A549 (cell line): Measurements from ENCODE around the gene MMP24. TPM values are rescaled to one million over a fixed set of nuclear protein-coding genes. Genes with fewer than 3 reads are reported as not detected.
"Not testable (repeated sequence)": the region's sequence is repeated elsewhere in the genome, so short reads cannot be mapped to it uniquely, and the experiment has no call there.

ENCODE experiments used
- ATAC-seq, 2 experiments: fragments of 200-7000 bp in 1 of 2; fragments of >200 bp in 1 of 2; cut with Nextera tagmentation in 1 of 2; cut with Tn5 transposase in 1 of 2; 3 replicates each; pipeline versions ENCODE4 v1.8.0 to v1.9.1; 2018 to 2020; ENCODE audit warnings: mild to moderate bottlenecking in 1 of 2, moderate library complexity in 1 of 2
- CTCF ChIA-PET: fragments of 300-600 bp; sonication (Branson Sonifier 250); formaldehyde crosslinking; extraction: SDS; loops from one replicate; lab custom pipeline; 2021; ENCODE audit warnings: antibody characterized with exemption, inconsistent platforms; lab: Yijun Ruan, JAX
- POLR2A ChIA-PET: fragments of 350-600 bp; formaldehyde crosslinking; extraction: SDS; loops from one replicate; lab custom pipeline; 2021; ENCODE audit warnings: antibody characterized with exemption, inconsistent platforms; lab: Yijun Ruan, JAX
- DNase-seq, 2 experiments: peaks; one replicate each; pipeline versions ENCODE4 v3.0.0 to v3.0.0-alpha.2; 2011 to 2016; ENCODE audit warnings: low read depth in 1 of 2, low spot score in 1 of 2
- FAIRE-seq: peaks from 2 replicates; lab custom pipeline; 2011; peaks lifted over from hg19 to GRCh38; lab: Jason Lieb, UNC
- H3K27ac ChIP-seq, 2 experiments: fragments of >200 bp; sonication (Bioruptor Twin); formaldehyde crosslinking; 3 replicates each; pipeline ENCODE4 v1.5.1; 2016 to 2017
- H3K4me1 ChIP-seq: fragments of >200 bp; sonication (Bioruptor Twin); formaldehyde crosslinking; 3 replicates; pipeline ENCODE4 v1.6.1; 2016
- H3K4me2 ChIP-seq: fragments of >200 bp; sonication (Bioruptor Twin); formaldehyde crosslinking; 3 replicates; pipeline ENCODE4 v1.6.1; 2016
- H3K4me3 ChIP-seq: fragments of >200 bp; sonication (Bioruptor Twin); formaldehyde crosslinking; 3 replicates; pipeline ENCODE4 v1.5.1; 2016
- H3K9me3 ChIP-seq: fragments of >200 bp; sonication (Bioruptor Twin); formaldehyde crosslinking; 3 replicates; pipeline ENCODE4 v1.6.1; 2016
- CBX8 ChIP-seq: fragments of 200-600 bp; sonication (generic); IDR thresholded peaks from 2 replicates; pipeline ENCODE4 v1.6.1; 2016
- CEBPB ChIP-seq, 2 experiments: fragments of >200 bp in 1 of 2; sonication (Bioruptor Twin) in 1 of 2; formaldehyde crosslinking in 1 of 2; IDR thresholded peaks; 2 replicates each; pipeline ENCODE4 v1.6.1; 2012 to 2016
- EP300 ChIP-seq, 2 experiments: fragments of >200 bp; sonication (Bioruptor Twin); formaldehyde crosslinking; IDR thresholded peaks; 2 replicates in 1 of 2; 3 replicates in 1 of 2; pipeline ENCODE4 v1.6.1; 2016 to 2017
- ESRRA ChIP-seq: fragments of 150-350 bp; IDR thresholded peaks from 2 replicates; pipeline ENCODE4 v1.6.1; 2014; ENCODE audit warnings: mild to moderate bottlenecking, low read length, borderline replicate concordance
- FOSL2 ChIP-seq, 2 experiments: fragments of 450-650 bp in 1 of 2; fragments of >200 bp in 1 of 2; sonication (Bioruptor Twin) in 1 of 2; formaldehyde crosslinking; IDR thresholded peaks; 2 replicates each; pipeline versions ENCODE4 v1.5.0 to v1.6.1; 2016 to 2020; ENCODE audit warnings: mild to moderate bottlenecking in 1 of 2, moderate library complexity in 1 of 2
- FOXS1 ChIP-seq: fragments of 250-450 bp; sonication (Bioruptor Pico); IDR thresholded peaks from 2 replicates; pipeline ENCODE4 v1.5.0; 2020; ENCODE audit warnings: mild to moderate bottlenecking, moderate library complexity
- HEYL ChIP-seq: fragments of 250-450 bp; sonication (Bioruptor Pico); IDR thresholded peaks from 2 replicates; pipeline ENCODE4 v1.8.0; 2021; ENCODE audit warnings: mild to moderate bottlenecking, moderate library complexity
- HOXB13 ChIP-seq: fragments of 250-450 bp; sonication (Bioruptor Pico); IDR thresholded peaks from 2 replicates; pipeline ENCODE4 v1.5.0; 2020; ENCODE audit warnings: low read depth, mild to moderate bottlenecking, moderate library complexity
- JUNB ChIP-seq: fragments of >200 bp; sonication (Bioruptor Twin); formaldehyde crosslinking; IDR thresholded peaks from 2 replicates; pipeline ENCODE4 v1.6.1; 2016
- KDM1A ChIP-seq: fragments of 200-600 bp; sonication (generic); IDR thresholded peaks from 2 replicates; pipeline ENCODE4 v1.6.1; 2016; ENCODE audit warnings: low read depth, mild to moderate bottlenecking
- KDM5A ChIP-seq: fragments of 200-600 bp; sonication (generic); IDR thresholded peaks from 2 replicates; pipeline ENCODE4 v1.6.1; 2016; ENCODE audit warnings: antibody characterized with exemption, mild to moderate bottlenecking
- MAFK ChIP-seq: fragments of 450-650 bp; IDR thresholded peaks from 2 replicates; pipeline ENCODE4 v1.6.1; 2014; ENCODE audit not compliant: partially characterized antibody
- NFE2L2 ChIP-seq: fragments of 150-350 bp; conservative IDR thresholded peaks from 2 replicates; pipeline ENCODE4 v1.6.1; 2014; ENCODE audit warnings: low read length
- NPAS2 ChIP-seq: fragments of 250-450 bp; sonication (Bioruptor Pico); IDR thresholded peaks from 2 replicates; pipeline ENCODE4 v1.8.0; 2022; ENCODE audit warnings: mild to moderate bottlenecking, moderate library complexity, borderline replicate concordance
- NR3C1 ChIP-seq: fragments of >200 bp; sonication (Bioruptor Twin); formaldehyde crosslinking; IDR thresholded peaks from 3 replicates; pipeline ENCODE4 v1.6.1; 2017
- POLR2AphosphoS2 ChIP-seq: conservative IDR thresholded peaks from 2 replicates; pipeline ENCODE4 v1.6.1; 2012; ENCODE audit warnings: low read length, improper control_type of control experiment, inconsistent platforms
- RFX5 ChIP-seq: fragments of 450-650 bp; IDR thresholded peaks from 2 replicates; pipeline ENCODE4 v1.7.1; 2014; ENCODE audit warnings: antibody characterized with exemption, mild to moderate bottlenecking, moderate library complexity
- RNF2 ChIP-seq: fragments of 200-600 bp; sonication (generic); IDR thresholded peaks from 2 replicates; pipeline ENCODE4 v1.6.1; 2016; ENCODE audit warnings: low read depth, mild to moderate bottlenecking, antibody characterized with exemption, moderate library complexity, borderline replicate concordance
- WGBS: methylation state at CpG from one replicate; pipeline ENCODE4 v1.1.6; 2017; ENCODE audit errors: missing lambda C conversion rate; 5-methylcytosine and 5-hydroxymethylcytosine counted together
- polyA plus RNA-seq, 4 experiments: library from polyadenylated mRNA; depleted of rRNA in 3 of 4; stranded (reverse); fragments of >200 nt; fragmentation: RNase III in 1 of 4; extraction: RNeasy Plus Mini Kit Qiagen cat#74134 plus additional on column Dnase treatment in 1 of 4; gene quantifications; 2 replicates in 3 of 4; 3 replicates in 1 of 4; pipeline ENCODE4 v1.2.3, GENCODE V29; 2011 to 2017
- TF ChIP-seq, protein P1 (sequence below): fragments of 150-350 bp; IDR thresholded peaks from 2 replicates; pipeline ENCODE4 v1.6.1; 2014; ENCODE audit warnings: low read depth, mild to moderate bottlenecking, low read length
- TF ChIP-seq, protein P2 (sequence below): IDR thresholded peaks from 2 replicates; pipeline ENCODE4 v1.6.1; 2012
- TF ChIP-seq, protein P3 (sequence below): fragments of 200-600 bp; sonication (generic); IDR thresholded peaks from 2 replicates; pipeline ENCODE4 v1.6.1; 2016; ENCODE audit warnings: antibody characterized with exemption, mild to moderate bottlenecking, moderate library complexity
- TF ChIP-seq, protein P4 (sequence below): fragments of >200 bp; sonication (Bioruptor Twin); formaldehyde crosslinking; IDR thresholded peaks from 2 replicates; pipeline ENCODE4 v1.6.1; 2016

MMP24 gene
- polyA plus RNA-seq, 2 of the 4 experiments (the other 2 are of a cell fraction) = 21.3 to 33.3 TPM

DNA sequence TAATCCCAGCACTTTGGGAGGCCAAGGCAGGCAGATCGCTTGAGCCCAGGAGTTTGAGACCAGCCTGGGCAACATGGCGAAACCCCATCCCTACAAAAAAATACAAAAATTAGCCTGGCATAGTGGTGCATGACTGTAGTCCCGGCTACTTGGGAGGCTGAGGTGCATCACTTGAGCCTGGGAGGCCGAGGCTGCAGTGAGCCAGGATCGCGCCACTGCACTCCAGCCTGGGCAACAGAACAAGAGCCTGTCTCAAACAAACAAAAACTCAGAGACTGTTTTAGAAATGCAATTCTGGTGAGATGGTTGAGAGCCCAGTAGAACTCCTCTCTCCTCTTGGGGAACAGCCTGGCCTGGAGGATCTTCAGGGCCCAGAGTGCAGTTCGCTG is 89.1 kb downstream of the MMP24 start:
- Histone ChIP-seq H3K4me1 (peaks cover 80% of the 10 kb centered on the region), H3K27ac (peak overlapping the region; percentile 32 to 95; a peak in 4 of 6 replicates)
- ATAC-seq, H3K9me3 ChIP-seq, POLR2A ChIA-PET, FAIRE-seq, DNase-seq, H3K4me3 ChIP-seq, H3K4me2 ChIP-seq: not testable (repeated sequence)
- CTCF ChIA-PET = interaction anchor here (3.6 kb wide), 1 partner anchor 11 kb away, joined by 33 read pairs; no protein-coding TSS in a partner anchor
- 87% methylated on average over 7 of the region's 7 CpGs for WGBS

DNA sequence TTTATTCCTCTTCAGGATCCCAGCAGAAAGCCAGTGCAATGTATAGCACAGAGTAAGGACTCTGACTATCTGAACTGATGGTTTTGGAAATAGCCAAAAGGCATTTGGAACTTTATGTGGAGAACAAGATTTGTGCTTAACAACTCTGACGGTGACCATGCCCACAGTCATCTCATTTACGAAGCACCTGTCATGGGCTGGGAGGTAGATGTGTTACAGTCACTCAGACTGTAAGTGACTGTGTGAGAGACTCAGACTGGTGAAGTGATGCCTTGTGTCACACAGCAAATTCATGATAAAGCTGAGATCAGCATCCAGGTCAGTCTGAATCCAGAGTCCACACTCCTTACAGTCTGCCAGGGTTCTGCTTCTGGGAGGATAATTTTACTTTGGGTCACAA is 89.6 kb downstream of the MMP24 start:
- FAIRE-seq (no peak), DNase-seq (no peak), ATAC-seq (no peak)
- TF ChIP-seq HOXB13 (CRISPR knock-in tag) (no peak), CEBPB (IDR thresholded peaks at IDR 0.05) (no peak), MAFK (peak; percentile 42), KDM5A (no peak)
- H3K4me1 ChIP-seq = peaks cover 80% of the 10 kb centered on the region
- ChIA-PET POLR2A (no interaction called here), CTCF (interaction anchor here (10.2 kb wide), 1 partner anchor 11 kb away, joined by 157 read pairs; no protein-coding TSS in a partner anchor)
- H3K9me3 ChIP-seq = no peaks in the 10 kb centered on the region
- 86% methylated on average over 2 of the region's 2 CpGs for WGBS
- H3K4me2 ChIP-seq = no peak overlapping the region
- no peak overlapping the region for H3K4me3 ChIP-seq
- peak overlapping the region; percentile 31 to 95; a peak in 4 of 6 replicates for H3K27ac ChIP-seq

DNA sequence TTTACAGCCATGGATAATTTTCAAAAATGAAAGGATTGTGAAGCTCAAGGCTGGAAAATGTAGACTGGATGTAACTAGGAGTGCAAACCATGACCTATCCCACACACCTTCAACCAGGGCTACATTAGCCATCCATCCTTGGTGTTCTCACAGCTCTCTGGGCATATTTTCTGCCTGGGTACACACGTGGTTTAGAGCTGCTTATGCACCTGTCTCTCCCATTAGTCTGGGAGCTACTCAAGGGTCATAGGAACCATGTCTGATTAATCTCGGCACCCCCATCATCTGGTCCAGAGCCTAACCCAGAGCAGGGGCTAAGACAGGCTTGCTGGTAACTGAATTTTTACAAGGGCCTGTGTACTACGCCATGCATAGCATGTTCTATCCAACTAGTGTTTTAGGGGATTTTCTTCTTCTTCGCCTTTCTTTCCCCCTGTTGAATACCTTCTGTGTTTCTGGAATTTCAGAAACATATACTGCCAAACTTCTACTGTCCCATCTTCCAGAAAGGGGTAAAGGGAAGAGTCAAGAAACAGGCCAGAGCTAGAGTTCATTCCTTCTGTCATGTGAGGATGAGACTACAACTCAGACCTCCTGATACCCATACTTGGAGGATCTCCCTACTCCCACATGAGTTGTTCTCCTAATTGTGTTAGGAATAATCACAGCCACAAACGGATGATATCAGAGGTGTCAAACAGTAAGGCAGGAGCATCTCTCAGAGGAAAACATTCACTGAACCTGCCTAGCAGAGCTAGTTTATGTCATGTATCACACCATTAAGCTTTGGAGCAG is 91.1 kb downstream of the MMP24 start:
- TF ChIP-seq FOSL2 (IDR thresholded peaks at IDR 0.05) (no peak), FOSL2 (CRISPR knock-in tag; IDR thresholded peaks at IDR 0.05) (no peak), EP300 (IDR thresholded peaks at IDR 0.05) (no peak), RFX5 (no peak), CBX8 (no peak), NFE2L2 (no peak), FOXS1 (CRISPR knock-in tag) (no peak), JUNB (no peak), CEBPB (IDR thresholded peaks at IDR 0.05) (no peak), ESRRA (no peak), KDM1A (no peak), POLR2AphosphoS2 (no peak), RNF2 (no peak), NR3C1 (no peak), HEYL (CRISPR knock-in tag) (no peak), NPAS2 (CRISPR knock-in tag) (no peak)
- TF ChIP-seq, protein P1, sequence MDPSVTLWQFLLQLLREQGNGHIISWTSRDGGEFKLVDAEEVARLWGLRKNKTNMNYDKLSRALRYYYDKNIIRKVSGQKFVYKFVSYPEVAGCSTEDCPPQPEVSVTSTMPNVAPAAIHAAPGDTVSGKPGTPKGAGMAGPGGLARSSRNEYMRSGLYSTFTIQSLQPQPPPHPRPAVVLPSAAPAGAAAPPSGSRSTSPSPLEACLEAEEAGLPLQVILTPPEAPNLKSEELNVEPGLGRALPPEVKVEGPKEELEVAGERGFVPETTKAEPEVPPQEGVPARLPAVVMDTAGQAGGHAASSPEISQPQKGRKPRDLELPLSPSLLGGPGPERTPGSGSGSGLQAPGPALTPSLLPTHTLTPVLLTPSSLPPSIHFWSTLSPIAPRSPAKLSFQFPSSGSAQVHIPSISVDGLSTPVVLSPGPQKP = no peak
- TF ChIP-seq, protein P2, sequence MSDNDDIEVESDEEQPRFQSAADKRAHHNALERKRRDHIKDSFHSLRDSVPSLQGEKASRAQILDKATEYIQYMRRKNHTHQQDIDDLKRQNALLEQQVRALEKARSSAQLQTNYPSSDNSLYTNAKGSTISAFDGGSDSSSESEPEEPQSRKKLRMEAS = no peak
- TF ChIP-seq, protein P3, sequence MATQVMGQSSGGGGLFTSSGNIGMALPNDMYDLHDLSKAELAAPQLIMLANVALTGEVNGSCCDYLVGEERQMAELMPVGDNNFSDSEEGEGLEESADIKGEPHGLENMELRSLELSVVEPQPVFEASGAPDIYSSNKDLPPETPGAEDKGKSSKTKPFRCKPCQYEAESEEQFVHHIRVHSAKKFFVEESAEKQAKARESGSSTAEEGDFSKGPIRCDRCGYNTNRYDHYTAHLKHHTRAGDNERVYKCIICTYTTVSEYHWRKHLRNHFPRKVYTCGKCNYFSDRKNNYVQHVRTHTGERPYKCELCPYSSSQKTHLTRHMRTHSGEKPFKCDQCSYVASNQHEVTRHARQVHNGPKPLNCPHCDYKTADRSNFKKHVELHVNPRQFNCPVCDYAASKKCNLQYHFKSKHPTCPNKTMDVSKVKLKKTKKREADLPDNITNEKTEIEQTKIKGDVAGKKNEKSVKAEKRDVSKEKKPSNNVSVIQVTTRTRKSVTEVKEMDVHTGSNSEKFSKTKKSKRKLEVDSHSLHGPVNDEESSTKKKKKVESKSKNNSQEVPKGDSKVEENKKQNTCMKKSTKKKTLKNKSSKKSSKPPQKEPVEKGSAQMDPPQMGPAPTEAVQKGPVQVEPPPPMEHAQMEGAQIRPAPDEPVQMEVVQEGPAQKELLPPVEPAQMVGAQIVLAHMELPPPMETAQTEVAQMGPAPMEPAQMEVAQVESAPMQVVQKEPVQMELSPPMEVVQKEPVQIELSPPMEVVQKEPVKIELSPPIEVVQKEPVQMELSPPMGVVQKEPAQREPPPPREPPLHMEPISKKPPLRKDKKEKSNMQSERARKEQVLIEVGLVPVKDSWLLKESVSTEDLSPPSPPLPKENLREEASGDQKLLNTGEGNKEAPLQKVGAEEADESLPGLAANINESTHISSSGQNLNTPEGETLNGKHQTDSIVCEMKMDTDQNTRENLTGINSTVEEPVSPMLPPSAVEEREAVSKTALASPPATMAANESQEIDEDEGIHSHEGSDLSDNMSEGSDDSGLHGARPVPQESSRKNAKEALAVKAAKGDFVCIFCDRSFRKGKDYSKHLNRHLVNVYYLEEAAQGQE = no peak
- TF ChIP-seq, protein P4, sequence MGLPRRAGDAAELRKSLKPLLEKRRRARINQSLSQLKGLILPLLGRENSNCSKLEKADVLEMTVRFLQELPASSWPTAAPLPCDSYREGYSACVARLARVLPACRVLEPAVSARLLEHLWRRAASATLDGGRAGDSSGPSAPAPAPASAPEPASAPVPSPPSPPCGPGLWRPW = no peak
- Histone ChIP-seq H3K4me3 (no peak overlapping the region), H3K27ac (peak overlapping the region; percentile 76 to 89), H3K4me2 (peak overlapping the region; percentile 54), H3K4me1 (peaks cover 65% of the 10 kb centered on the region), H3K9me3 (no peaks in the 10 kb centered on the region)
- 85% methylated on average over 5 of the region's 5 CpGs for WGBS
- ATAC-seq (no peak), DNase-seq (no peak), FAIRE-seq (no peak)
- ChIA-PET CTCF (interaction anchor here (0.9 to 10.2 kb wide), 6 partner anchors 9 to 28 kb away, joined by 3 to 157 read pairs (median 5); no protein-coding TSS in a partner anchor), POLR2A (interaction anchor here (0.8 kb wide), 1 partner anchor 40 kb away, joined by 3 read pairs; the partner anchor contains the start of gene MMP24OS)
